GM23338 (cell line): ENCODE results near the gene SLC2A5. TPM values are rescaled to one million over a fixed set of nuclear protein-coding genes. Genes with fewer than 3 reads are reported as not detected.

Experiments
- ATAC-seq: fragments of 200-7000 bp; cut with Tn5 transposase; 3 replicates; pipeline ENCODE4 v1.9.1; 2020
- DNase-seq: peaks from one replicate; pipeline ENCODE4 v3.0.0-alpha.2; 2015; ENCODE audit warnings: low spot score
- H2AFZ ChIP-seq: fragments of 200-600 bp; sonication (generic); 2 replicates; pipeline ENCODE4 v1.8.0; 2016; ENCODE audit warnings: antibody characterized with exemption, mild to moderate bottlenecking, moderate library complexity
- H3F3A ChIP-seq: fragments of 200-600 bp; sonication (generic); replicated peaks from 2 replicates; pipeline ENCODE4 v1.8.0; 2017; ENCODE audit warnings: antibody characterized with exemption, mixed run types, low read depth
- H3K27ac ChIP-seq: fragments of 200-600 bp; sonication (generic); 2 replicates; pipeline ENCODE4 v1.6.1; 2016; ENCODE audit warnings: low read depth
- H3K27me3 ChIP-seq: fragments of 200-600 bp; sonication (generic); 2 replicates; pipeline ENCODE4 v1.8.0; 2016; ENCODE audit warnings: mild to moderate bottlenecking, mixed run types, moderate library complexity; ENCODE audit not compliant: insufficient read depth
- H3K36me3 ChIP-seq: fragments of 200-600 bp; sonication (generic); 2 replicates; pipeline ENCODE4 v1.8.0; 2016; ENCODE audit warnings: mild to moderate bottlenecking; ENCODE audit not compliant: insufficient read depth
- H3K4me1 ChIP-seq: fragments of 200-600 bp; sonication (generic); 2 replicates; pipeline ENCODE4 v1.8.0; 2016; ENCODE audit warnings: mild to moderate bottlenecking, moderate library complexity; ENCODE audit not compliant: insufficient read depth
- H3K4me2 ChIP-seq: fragments of 200-600 bp; sonication (generic); 2 replicates; pipeline ENCODE4 v1.7.1; 2017; ENCODE audit warnings: mixed run types
- H3K4me3 ChIP-seq: fragments of 200-600 bp; sonication (generic); 2 replicates; pipeline ENCODE4 v1.6.1; 2016; ENCODE audit warnings: mixed run types
- H3K79me2 ChIP-seq: fragments of 200-600 bp; sonication (generic); replicated peaks from 2 replicates; pipeline ENCODE4 v1.8.0; 2017; ENCODE audit warnings: mild to moderate bottlenecking; ENCODE audit not compliant: insufficient read depth
- H3K9me2 ChIP-seq: fragments of 200-600 bp; sonication (generic); 2 replicates; pipeline ENCODE4 v1.8.0; 2017; ENCODE audit not compliant: insufficient read depth
- H4K20me1 ChIP-seq: fragments of 200-600 bp; sonication (generic); replicated peaks from 2 replicates; pipeline ENCODE4 v1.8.0; 2017; ENCODE audit warnings: mild to moderate bottlenecking; ENCODE audit not compliant: insufficient read depth
- H3K27ac Mint-ChIP-seq: 2 replicates; pipeline ENCODE4 v1.8.0; 2020; ENCODE audit warnings: inconsistent platforms, mild to moderate bottlenecking, moderate library complexity, mixed read lengths
- H3K27me3 Mint-ChIP-seq: 3 replicates; pipeline ENCODE4 v1.8.0; 2022; ENCODE audit warnings: low read depth, mild to moderate bottlenecking, moderate library complexity, mixed read lengths, inconsistent platforms; ENCODE audit not compliant: insufficient read depth, poor library complexity
- H3K36me3 Mint-ChIP-seq: 3 replicates; pipeline ENCODE4 v1.8.0; 2021; ENCODE audit warnings: low read depth, mild to moderate bottlenecking, inconsistent platforms, moderate library complexity, mixed read lengths
- H3K4me1 Mint-ChIP-seq: 3 replicates; pipeline ENCODE4 v1.8.0; 2020; ENCODE audit warnings: mild to moderate bottlenecking, inconsistent platforms, mixed read lengths
- H3K4me3 Mint-ChIP-seq: 3 replicates; pipeline ENCODE4 v1.8.0; 2021; ENCODE audit warnings: moderate library complexity, mild to moderate bottlenecking, inconsistent platforms, mixed read lengths
- H3K9me3 Mint-ChIP-seq: 3 replicates; pipeline ENCODE4 v1.8.0; 2020; ENCODE audit warnings: moderate library complexity, mild to moderate bottlenecking, inconsistent platforms, mixed read lengths
- EZH2 ChIP-seq: fragments of 200-600 bp; sonication (generic); IDR thresholded peaks from one replicate; pipeline ENCODE4 v1.8.0; 2017; ENCODE audit warnings: antibody characterized with exemption, mild to moderate bottlenecking, low read depth; ENCODE audit not compliant: unreplicated experiment
- EZH2phosphoT487 ChIP-seq: fragments of 200-600 bp; sonication (generic); IDR thresholded peaks from one replicate; pipeline ENCODE4 v1.8.1; 2018; ENCODE audit warnings: antibody characterized with exemption; ENCODE audit not compliant: unreplicated experiment
- JUNB ChIP-seq: IDR thresholded peaks from one replicate; pipeline ENCODE4 v1.6.1; 2016; ENCODE audit warnings: antibody characterized with exemption; ENCODE audit not compliant: unreplicated experiment
- NANOG ChIP-seq: IDR thresholded peaks from 2 replicates; pipeline ENCODE4 v1.6.1; 2016; ENCODE audit warnings: antibody characterized with exemption, borderline replicate concordance
- ZNF114 ChIP-seq: fragments of 250-450 bp; sonication (Bioruptor Pico); IDR thresholded peaks from 2 replicates; pipeline ENCODE4 v1.5.0; 2020; ENCODE audit warnings: mild to moderate bottlenecking, moderate library complexity
- ZNF462 ChIP-seq: fragments of 250-450 bp; sonication (Bioruptor Pico); IDR thresholded peaks from 2 replicates; pipeline ENCODE4 v1.5.0; 2020; ENCODE audit warnings: mild to moderate bottlenecking, moderate library complexity
- polyA plus RNA-seq: library from polyadenylated mRNA; unstranded; fragments of >200 nt; fragmentation: Nextera tagmentation; extraction: Ambion mirVana; gene quantifications from 2 replicates; pipeline ENCODE4 v1.2.1, GENCODE V29; 2016
- total RNA-seq: library from RNA; depleted of rRNA; stranded (reverse); fragments of >200 nt; shearing (Covaris generic); gene quantifications from 2 replicates; pipeline ENCODE4 v1.2.3, GENCODE V29; 2014
- TF ChIP-seq, protein P1 (sequence below), 2 experiments: fragments of 200-600 bp in 1 of 2; sonication (generic) in 1 of 2; conservative IDR thresholded peaks; 2 replicates each; pipeline versions ENCODE4 v1.5.1 to v1.6.1; 2016 to 2017; ENCODE audit warnings: antibody characterized with exemption in 2 of 2, low read depth in 2 of 2, mild to moderate bottlenecking in 2 of 2, moderate library complexity in 1 of 2

The SLC2A5 gene
- total and polyA plus RNA-seq, 2 experiments from 2014 or later: 0.03 TPM; not detected in 1

GRCh38 chr1:9106286-9106685 is 36.9 kb upstream of the SLC2A5 start (continued):
- TF ChIP-seq EZH2phosphoT487: no peak
- TF ChIP-seq ZNF114 (CRISPR knock-in tag): no peak
- TF ChIP-seq JUNB: no peak

- no peaks in the 10 kb centered on the region for H3K27me3 ChIP-seq
- ATAC-seq: no peak
Measured at GRCh38 chr1:9105336-9105867, 36.0 kb upstream of the SLC2A5 start.

GRCh38 chr1:9101510-9102146 is 32.2 kb upstream of the SLC2A5 start:
- Histone ChIP-seq H2AFZ (no peak overlapping the region), H3K4me3 (no peak overlapping the region), H3K4me1 (peaks cover 4% of the 10 kb centered on the region; the same call in 1 of the 2 replicates), H3K36me3 (no peaks in the 10 kb centered on the region), H3K27me3 (no peaks in the 10 kb centered on the region), H3F3A (no peaks in the 10 kb centered on the region), H3K4me2 (no peak overlapping the region), H4K20me1 (no peaks in the 10 kb centered on the region), H3K27ac (no peak overlapping the region), H3K9me2 (no peaks in the 10 kb centered on the region), H3K79me2 (no peaks in the 10 kb centered on the region)
- Mint-ChIP-seq H3K27ac (no peak overlapping the region), H3K27me3 (peaks cover 5% of the 10 kb centered on the region), H3K4me1 (peaks cover 6% of the 10 kb centered on the region; the same call in 2 of the 3 replicates), H3K36me3 (peaks cover 14% of the 10 kb centered on the region), H3K4me3 (no peak overlapping the region), H3K9me3 (peaks cover 14% of the 10 kb centered on the region)
- ATAC-seq (peak; percentile 98), DNase-seq (peak; percentile 86)
- TF ChIP-seq, protein P1, sequence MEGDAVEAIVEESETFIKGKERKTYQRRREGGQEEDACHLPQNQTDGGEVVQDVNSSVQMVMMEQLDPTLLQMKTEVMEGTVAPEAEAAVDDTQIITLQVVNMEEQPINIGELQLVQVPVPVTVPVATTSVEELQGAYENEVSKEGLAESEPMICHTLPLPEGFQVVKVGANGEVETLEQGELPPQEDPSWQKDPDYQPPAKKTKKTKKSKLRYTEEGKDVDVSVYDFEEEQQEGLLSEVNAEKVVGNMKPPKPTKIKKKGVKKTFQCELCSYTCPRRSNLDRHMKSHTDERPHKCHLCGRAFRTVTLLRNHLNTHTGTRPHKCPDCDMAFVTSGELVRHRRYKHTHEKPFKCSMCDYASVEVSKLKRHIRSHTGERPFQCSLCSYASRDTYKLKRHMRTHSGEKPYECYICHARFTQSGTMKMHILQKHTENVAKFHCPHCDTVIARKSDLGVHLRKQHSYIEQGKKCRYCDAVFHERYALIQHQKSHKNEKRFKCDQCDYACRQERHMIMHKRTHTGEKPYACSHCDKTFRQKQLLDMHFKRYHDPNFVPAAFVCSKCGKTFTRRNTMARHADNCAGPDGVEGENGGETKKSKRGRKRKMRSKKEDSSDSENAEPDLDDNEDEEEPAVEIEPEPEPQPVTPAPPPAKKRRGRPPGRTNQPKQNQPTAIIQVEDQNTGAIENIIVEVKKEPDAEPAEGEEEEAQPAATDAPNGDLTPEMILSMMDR (conservative IDR thresholded peaks at IDR 0.05; ENCODE audit: low read depth in 2 of 2): peak; percentile 72 to 90
- no peak for TF ChIP-seq ZNF462 (CRISPR knock-in tag)

More at GRCh38 chr1:9105336-9105867, 36.0 kb upstream of the SLC2A5 start:
- Histone ChIP-seq H3K9me2 (no peaks in the 10 kb centered on the region), H3K79me2 (no peaks in the 10 kb centered on the region), H4K20me1 (no peaks in the 10 kb centered on the region), H3K27ac (no peak overlapping the region), H3K4me3 (no peak overlapping the region), H3F3A (no peaks in the 10 kb centered on the region; the same call in 1 of the 2 replicates), H3K4me1 (peaks cover 4% of the 10 kb centered on the region; the same call in 1 of the 2 replicates), H3K4me2 (no peak overlapping the region), H3K36me3 (no peaks in the 10 kb centered on the region), H2AFZ (no peak overlapping the region)
- H3K9me3 Mint-ChIP-seq: no peaks in the 10 kb centered on the region
- H3K27ac Mint-ChIP-seq: no peak overlapping the region
- TF ChIP-seq, protein P1 (conservative IDR thresholded peaks at IDR 0.05; ENCODE audit: low read depth in 2 of 2): no peak
- TF ChIP-seq NANOG: no peak
- TF ChIP-seq ZNF114 (CRISPR knock-in tag): no peak
- no peak for TF ChIP-seq EZH2
- DNase-seq: no peak
- H3K4me3 Mint-ChIP-seq: no peak overlapping the region
- H3K36me3 Mint-ChIP-seq: no peaks in the 10 kb centered on the region
- peaks cover 3% of the 10 kb centered on the region for H3K27me3 Mint-ChIP-seq
- 0 out of 3 replicates have a peak, but pooled peaks cover 6% of the 10 kb centered on the region for H3K4me1 Mint-ChIP-seq
